Panc1 (cell line): Measurements from ENCODE around the gene C12orf76. TPM values are rescaled to one million over a fixed set of nuclear protein-coding genes. Genes with fewer than 3 reads are reported as not detected.

ENCODE experiments used
- ATAC-seq: fragments of 200-7000 bp; cut with Tn5 transposase; 2 replicates; pipeline ENCODE4 v1.9.1; 2020; ENCODE audit warnings: mild to moderate bottlenecking, moderate library complexity
- BruUV-seq: library from RNA; stranded (reverse); fragments of 400-500 nt; replicated peaks from 2 replicates; lab custom pipeline; 2021; lab: Mats Ljungman, UMichigan
- CTCF ChIA-PET: fragments of 300-600 bp; sonication (Branson Sonifier 250); formaldehyde crosslinking; loops from one replicate; lab custom pipeline; 2022; ENCODE audit warnings: antibody characterized with exemption; lab: Charles Lee
- POLR2A ChIA-PET: fragments of 300-600 bp; sonication (Branson Sonifier 250); formaldehyde crosslinking; loops from one replicate; lab custom pipeline; 2022; ENCODE audit warnings: antibody characterized with exemption; lab: Charles Lee
- DNase-seq: peaks from one replicate; pipeline ENCODE4 v3.0.0-alpha.2; 2010; ENCODE audit warnings: low read depth, low spot score
- H3K27ac ChIP-seq: 2 replicates; pipeline ENCODE4 v1.5.1; 2011; ENCODE audit warnings: mild to moderate bottlenecking, low read length, inconsistent platforms
- H3K27me3 ChIP-seq: fragments of 200-500 bp; sonication (Bioruptor generic); 2 replicates; pipeline ENCODE4 v1.6.0; 2014; ENCODE audit warnings: low read length, inconsistent platforms; ENCODE audit not compliant: control insufficient read depth, insufficient read depth
- H3K36me3 ChIP-seq: fragments of 200-500 bp; sonication (Bioruptor generic); 2 replicates; pipeline ENCODE4 v1.5.1; 2014; ENCODE audit warnings: inconsistent platforms, mild to moderate bottlenecking, low read length, moderate library complexity; ENCODE audit not compliant: control insufficient read depth, insufficient read depth
- H3K4me1 ChIP-seq: 2 replicates; pipeline ENCODE4 v1.5.1; 2011; ENCODE audit warnings: inconsistent platforms, mild to moderate bottlenecking, low read length, moderate library complexity; ENCODE audit not compliant: control insufficient read depth, insufficient read depth
- H3K4me3 ChIP-seq, 2 experiments: 2 replicates each; pipeline ENCODE4 v1.5.1; 2011 to 2012; ENCODE audit warnings: low read depth in 2 of 2, low read length in 2 of 2, mild to moderate bottlenecking in 2 of 2, inconsistent platforms in 1 of 2, moderate library complexity in 1 of 2
- H3K9me3 ChIP-seq: fragments of 200-500 bp; sonication (Bioruptor generic); 2 replicates; pipeline ENCODE4 v1.5.1; 2014; ENCODE audit warnings: low read depth, mild to moderate bottlenecking, inconsistent platforms, low read length, moderate library complexity; ENCODE audit not compliant: control insufficient read depth, insufficient read depth
- POLR2AphosphoS5 ChIP-seq: IDR thresholded peaks from 2 replicates; pipeline ENCODE4 v1.6.1; 2012; ENCODE audit warnings: mild to moderate bottlenecking, low read depth, low read length, moderate library complexity
- SIN3A ChIP-seq: IDR thresholded peaks from 2 replicates; pipeline ENCODE4 v1.6.1; 2012; ENCODE audit warnings: low read depth, mild to moderate bottlenecking, low read length, moderate library complexity, borderline replicate concordance; ENCODE audit not compliant: insufficient read depth
- TCF7L2 ChIP-seq: IDR thresholded peaks from 2 replicates; pipeline ENCODE4 v1.6.1; 2011; ENCODE audit warnings: mild to moderate bottlenecking, low read depth, low read length, inconsistent platforms
- in situ Hi-C: cut with HindIII; loops from 2 replicates; pipeline ENCODE4 v1.10.0; 2016; ENCODE audit warnings: low sequenced_read_pairs, low pct_unique_long_range_greater_than_20kb
- intact Hi-C: fragments of 100-400 bp; cut with micrococcal nuclease; formaldehyde crosslinking; loops from one replicate; pipeline ENCODE4 v1.10.0; 2022; ENCODE audit not compliant: unreplicated experiment
- total RNA-seq: library from RNA; stranded (reverse); gene quantifications from one replicate; pipeline ENCODE4 v1.2.1, GENCODE V29; 2021; ENCODE audit not compliant: unreplicated experiment
- TF ChIP-seq, protein P1 (sequence below): fragments of 450-650 bp; IDR thresholded peaks from 2 replicates; pipeline ENCODE4 v1.5.1; 2017; ENCODE audit warnings: mild to moderate bottlenecking
- TF ChIP-seq, protein P2 (sequence below), 2 experiments: IDR thresholded peaks; 2 replicates each; pipeline ENCODE4 v1.6.1; 2011 to 2012; ENCODE audit warnings: low read depth in 2 of 2, control low read depth in 1 of 2, low read length in 1 of 2, mild to moderate bottlenecking in 1 of 2, moderate library complexity in 1 of 2; ENCODE audit not compliant: insufficient read depth in 1 of 2

The C12orf76 gene
- total RNA-seq, 1 experiment from 2014 or later = 13.6 TPM

DNA sequence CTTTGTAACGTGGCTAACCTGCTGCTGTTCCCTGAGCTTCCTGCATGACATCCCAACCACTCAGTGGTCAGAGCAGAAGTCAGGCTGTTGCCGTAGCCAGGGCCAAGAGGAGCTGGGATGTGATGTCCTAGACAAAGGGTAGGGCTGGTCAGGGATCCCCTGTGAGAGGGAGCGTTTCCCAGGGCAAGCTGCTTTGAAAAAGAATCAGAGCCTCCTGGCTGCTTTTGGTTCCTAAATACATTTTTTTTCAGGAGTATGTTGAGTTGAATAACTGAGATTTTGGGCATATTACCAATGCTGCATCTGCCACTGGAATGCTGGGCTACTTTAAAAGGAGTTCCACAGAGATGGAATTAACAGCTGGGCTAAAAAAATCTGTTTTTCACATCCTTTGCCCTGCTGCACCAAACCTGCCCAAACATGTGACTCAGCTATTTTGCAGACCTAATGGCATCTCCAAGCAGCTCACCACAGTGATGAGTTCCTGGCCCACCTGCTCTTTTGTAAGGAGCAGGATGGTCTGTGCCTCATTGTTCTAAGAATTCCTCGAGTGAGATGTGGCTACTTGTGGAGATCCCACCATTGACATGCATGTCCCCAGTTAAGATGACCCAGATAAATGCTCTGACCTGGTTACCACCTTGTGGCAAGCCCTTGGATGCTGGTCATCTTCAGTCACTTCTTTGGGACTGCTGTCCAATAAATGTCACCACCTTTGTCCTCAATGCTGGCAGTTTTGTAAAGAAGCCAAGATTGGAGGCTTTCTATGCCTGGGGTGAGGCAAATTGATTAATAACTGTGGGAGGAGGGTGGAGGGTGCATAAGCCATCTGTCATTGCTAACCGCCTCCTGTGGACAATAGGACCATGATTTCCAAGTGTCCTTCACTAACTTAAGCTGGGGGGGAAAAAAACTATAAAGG lies 25.0 kb downstream of the C12orf76 start:
- Histone ChIP-seq H3K4me1 (peaks cover 7% of the 10 kb centered on the region), H3K4me3 (no peak overlapping the region), H3K27me3 (no peaks in the 10 kb centered on the region), H3K27ac (no peak overlapping the region), H3K9me3 (no peaks in the 10 kb centered on the region), H3K36me3 (peaks cover 3% of the 10 kb centered on the region; the same call in 1 of the 2 replicates)
- in situ Hi-C loops = no loop called here
- DNase-seq (no peak), ATAC-seq (no peak)
- TF ChIP-seq, protein P1, sequence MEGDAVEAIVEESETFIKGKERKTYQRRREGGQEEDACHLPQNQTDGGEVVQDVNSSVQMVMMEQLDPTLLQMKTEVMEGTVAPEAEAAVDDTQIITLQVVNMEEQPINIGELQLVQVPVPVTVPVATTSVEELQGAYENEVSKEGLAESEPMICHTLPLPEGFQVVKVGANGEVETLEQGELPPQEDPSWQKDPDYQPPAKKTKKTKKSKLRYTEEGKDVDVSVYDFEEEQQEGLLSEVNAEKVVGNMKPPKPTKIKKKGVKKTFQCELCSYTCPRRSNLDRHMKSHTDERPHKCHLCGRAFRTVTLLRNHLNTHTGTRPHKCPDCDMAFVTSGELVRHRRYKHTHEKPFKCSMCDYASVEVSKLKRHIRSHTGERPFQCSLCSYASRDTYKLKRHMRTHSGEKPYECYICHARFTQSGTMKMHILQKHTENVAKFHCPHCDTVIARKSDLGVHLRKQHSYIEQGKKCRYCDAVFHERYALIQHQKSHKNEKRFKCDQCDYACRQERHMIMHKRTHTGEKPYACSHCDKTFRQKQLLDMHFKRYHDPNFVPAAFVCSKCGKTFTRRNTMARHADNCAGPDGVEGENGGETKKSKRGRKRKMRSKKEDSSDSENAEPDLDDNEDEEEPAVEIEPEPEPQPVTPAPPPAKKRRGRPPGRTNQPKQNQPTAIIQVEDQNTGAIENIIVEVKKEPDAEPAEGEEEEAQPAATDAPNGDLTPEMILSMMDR = no peak
- TF ChIP-seq SIN3A (no peak), TCF7L2 (no peak), POLR2AphosphoS5 (no peak)
- TF ChIP-seq, protein P2, sequence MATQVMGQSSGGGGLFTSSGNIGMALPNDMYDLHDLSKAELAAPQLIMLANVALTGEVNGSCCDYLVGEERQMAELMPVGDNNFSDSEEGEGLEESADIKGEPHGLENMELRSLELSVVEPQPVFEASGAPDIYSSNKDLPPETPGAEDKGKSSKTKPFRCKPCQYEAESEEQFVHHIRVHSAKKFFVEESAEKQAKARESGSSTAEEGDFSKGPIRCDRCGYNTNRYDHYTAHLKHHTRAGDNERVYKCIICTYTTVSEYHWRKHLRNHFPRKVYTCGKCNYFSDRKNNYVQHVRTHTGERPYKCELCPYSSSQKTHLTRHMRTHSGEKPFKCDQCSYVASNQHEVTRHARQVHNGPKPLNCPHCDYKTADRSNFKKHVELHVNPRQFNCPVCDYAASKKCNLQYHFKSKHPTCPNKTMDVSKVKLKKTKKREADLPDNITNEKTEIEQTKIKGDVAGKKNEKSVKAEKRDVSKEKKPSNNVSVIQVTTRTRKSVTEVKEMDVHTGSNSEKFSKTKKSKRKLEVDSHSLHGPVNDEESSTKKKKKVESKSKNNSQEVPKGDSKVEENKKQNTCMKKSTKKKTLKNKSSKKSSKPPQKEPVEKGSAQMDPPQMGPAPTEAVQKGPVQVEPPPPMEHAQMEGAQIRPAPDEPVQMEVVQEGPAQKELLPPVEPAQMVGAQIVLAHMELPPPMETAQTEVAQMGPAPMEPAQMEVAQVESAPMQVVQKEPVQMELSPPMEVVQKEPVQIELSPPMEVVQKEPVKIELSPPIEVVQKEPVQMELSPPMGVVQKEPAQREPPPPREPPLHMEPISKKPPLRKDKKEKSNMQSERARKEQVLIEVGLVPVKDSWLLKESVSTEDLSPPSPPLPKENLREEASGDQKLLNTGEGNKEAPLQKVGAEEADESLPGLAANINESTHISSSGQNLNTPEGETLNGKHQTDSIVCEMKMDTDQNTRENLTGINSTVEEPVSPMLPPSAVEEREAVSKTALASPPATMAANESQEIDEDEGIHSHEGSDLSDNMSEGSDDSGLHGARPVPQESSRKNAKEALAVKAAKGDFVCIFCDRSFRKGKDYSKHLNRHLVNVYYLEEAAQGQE (IDR thresholded peaks at IDR 0.05; ENCODE audit: insufficient read depth in 1 of 2, low read depth in 2 of 2, low read length in 1 of 2) = no peak
- intact Hi-C loops = no loop called here
- BruUV-seq = no TSS peak
- ChIA-PET POLR2A (interaction anchor here (0.9 kb wide), 1 partner anchor 10 kb away, joined by 4 read pairs; no protein-coding TSS in a partner anchor), CTCF (interaction anchor here (0.5 to 1.7 kb wide), 2 partner anchors 11 to 30 kb away, joined by 4 read pairs; no protein-coding TSS in a partner anchor)

DNA sequence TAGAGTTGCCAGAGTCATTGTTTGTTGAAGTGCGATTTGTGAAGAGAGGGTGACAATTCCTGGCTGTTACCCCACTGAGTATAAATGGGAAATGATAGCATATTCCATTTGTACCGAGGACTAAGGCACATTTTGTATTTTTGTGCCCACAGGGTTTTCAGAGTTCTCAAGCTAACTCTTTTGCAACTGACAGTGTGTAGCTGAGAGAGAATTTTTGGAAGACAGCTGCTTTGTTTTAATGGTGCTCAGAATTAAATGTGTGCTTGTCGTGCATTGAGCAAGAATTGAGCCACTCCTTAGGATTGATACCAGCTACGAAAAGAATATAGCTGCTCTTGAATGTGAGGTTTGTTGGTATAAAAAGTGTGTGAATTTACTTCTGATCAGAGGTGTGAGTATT lies 27.4 kb downstream of the C12orf76 start:
- Histone ChIP-seq H3K27ac (no peak overlapping the region), H3K4me1 (peaks cover 7% of the 10 kb centered on the region), H3K4me3 (no peak overlapping the region), H3K9me3 (no peaks in the 10 kb centered on the region), H3K36me3 (no peaks in the 10 kb centered on the region; the same call in 1 of the 2 replicates), H3K27me3 (no peaks in the 10 kb centered on the region)
- CTCF ChIA-PET = interaction anchor here (0.7 kb wide), 1 partner anchor 22 kb away, joined by 4 read pairs; the partner anchor contains the start of gene ANKRD13A
- ATAC-seq (no peak), DNase-seq (no peak)
- in situ Hi-C loops (no loop called here), intact Hi-C loops (no loop called here)
- TF ChIP-seq, protein P2 (IDR thresholded peaks at IDR 0.05; ENCODE audit: insufficient read depth in 1 of 2, low read depth in 2 of 2, low read length in 1 of 2) = no peak
- TF ChIP-seq TCF7L2 (no peak), POLR2AphosphoS5 (no peak), SIN3A (no peak)
- TF ChIP-seq, protein P1 = no peak
- POLR2A ChIA-PET = no interaction called here
- BruUV-seq = no TSS peak
